ENCODE measurements around the gene LILRA5. TPM values are rescaled to one million over a fixed set of nuclear protein-coding genes. Genes with fewer than 3 reads are reported as not detected.

LILRA5 gene
- total RNA-seq, 1 experiment from 2014 or later, result not detected

DNA sequence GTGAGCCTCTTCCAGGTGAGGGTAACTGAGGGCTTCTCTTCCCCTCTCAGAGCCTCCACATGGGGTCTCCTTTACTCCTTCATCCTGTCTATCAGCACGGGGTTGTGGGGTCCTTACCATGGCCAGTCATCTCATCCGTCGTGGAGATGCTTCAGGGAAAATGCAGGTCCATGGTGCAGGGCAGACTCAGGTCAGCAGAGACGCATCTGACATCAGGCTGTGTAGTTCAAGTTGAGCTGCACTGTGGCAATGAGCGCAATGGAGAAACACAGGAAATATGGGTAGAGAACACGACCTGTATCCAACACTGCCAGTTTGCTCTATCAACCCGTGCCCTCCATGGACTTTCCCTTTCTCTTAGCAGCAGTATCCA is 13.9 kb downstream of the LILRA5 start:
- TF ChIP-seq, protein P1, sequence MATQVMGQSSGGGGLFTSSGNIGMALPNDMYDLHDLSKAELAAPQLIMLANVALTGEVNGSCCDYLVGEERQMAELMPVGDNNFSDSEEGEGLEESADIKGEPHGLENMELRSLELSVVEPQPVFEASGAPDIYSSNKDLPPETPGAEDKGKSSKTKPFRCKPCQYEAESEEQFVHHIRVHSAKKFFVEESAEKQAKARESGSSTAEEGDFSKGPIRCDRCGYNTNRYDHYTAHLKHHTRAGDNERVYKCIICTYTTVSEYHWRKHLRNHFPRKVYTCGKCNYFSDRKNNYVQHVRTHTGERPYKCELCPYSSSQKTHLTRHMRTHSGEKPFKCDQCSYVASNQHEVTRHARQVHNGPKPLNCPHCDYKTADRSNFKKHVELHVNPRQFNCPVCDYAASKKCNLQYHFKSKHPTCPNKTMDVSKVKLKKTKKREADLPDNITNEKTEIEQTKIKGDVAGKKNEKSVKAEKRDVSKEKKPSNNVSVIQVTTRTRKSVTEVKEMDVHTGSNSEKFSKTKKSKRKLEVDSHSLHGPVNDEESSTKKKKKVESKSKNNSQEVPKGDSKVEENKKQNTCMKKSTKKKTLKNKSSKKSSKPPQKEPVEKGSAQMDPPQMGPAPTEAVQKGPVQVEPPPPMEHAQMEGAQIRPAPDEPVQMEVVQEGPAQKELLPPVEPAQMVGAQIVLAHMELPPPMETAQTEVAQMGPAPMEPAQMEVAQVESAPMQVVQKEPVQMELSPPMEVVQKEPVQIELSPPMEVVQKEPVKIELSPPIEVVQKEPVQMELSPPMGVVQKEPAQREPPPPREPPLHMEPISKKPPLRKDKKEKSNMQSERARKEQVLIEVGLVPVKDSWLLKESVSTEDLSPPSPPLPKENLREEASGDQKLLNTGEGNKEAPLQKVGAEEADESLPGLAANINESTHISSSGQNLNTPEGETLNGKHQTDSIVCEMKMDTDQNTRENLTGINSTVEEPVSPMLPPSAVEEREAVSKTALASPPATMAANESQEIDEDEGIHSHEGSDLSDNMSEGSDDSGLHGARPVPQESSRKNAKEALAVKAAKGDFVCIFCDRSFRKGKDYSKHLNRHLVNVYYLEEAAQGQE (IDR thresholded peaks at IDR 0.05; ENCODE audit: low read depth), result no peak
- TF ChIP-seq POLR2A (IDR thresholded peaks at IDR 0.05; ENCODE audit: borderline replicate concordance, extremely low read depth, insufficient read depth, insufficient read length), result no peak
- TF ChIP-seq CTCF (IDR thresholded peaks at IDR 0.05 in 2 of 3, conservative IDR thresholded peaks at IDR 0.05 in 1 of 3; ENCODE audit: borderline replicate concordance in 1 of 3, insufficient read depth in 1 of 3, low read depth in 2 of 3, low read length in 2 of 3), result no peak
- H3K27me3 ChIP-seq (ENCODE audit: insufficient read depth, low read length), result peaks cover 42% of the 10 kb centered on the region
- DNase-seq (ENCODE audit: low read depth, low spot score) (no peak), ATAC-seq (no peak)
- no peak overlapping the region for H3K4me3 ChIP-seq (replicated peaks in 1 of 2; ENCODE audit: low read depth in 1 of 2, low read length in 2 of 2)
- BruUV-seq (replicated peaks), result no TSS peak
- H3K4me2 ChIP-seq (ENCODE audit: low read length), result no peak overlapping the region
- POLR2A ChIA-PET, result no interaction called here
- no peaks in the 10 kb centered on the region for H3K79me2 ChIP-seq (ENCODE audit: insufficient read depth, low read length)
- intact Hi-C loops (cut with micrococcal nuclease), result loop anchor here (5.0 kb wide), 1 partner anchor 333 kb away; the partner anchor contains the start of gene LILRB1
- no peaks in the 10 kb centered on the region; a peak in 1 of 4 replicates for H3K9me3 ChIP-seq (ENCODE audit: control insufficient read depth in 1 of 2, insufficient read depth in 1 of 2, low read depth in 1 of 2, low read length in 2 of 2)
- no peak overlapping the region for H3K27ac ChIP-seq (ENCODE audit: low read depth, low read length)
- RAD21 ChIA-PET (ENCODE audit: low non-redundant PET in 1 of 2, low total read pairs in 2 of 2, uncharacterized antibody in 2 of 2, unreplicated experiment in 2 of 2), result no interaction called here
- H4K20me1 ChIP-seq (ENCODE audit: insufficient read depth), result no peaks in the 10 kb centered on the region
- H3K9me2 ChIP-seq (ENCODE audit: insufficient read depth), result no peaks in the 10 kb centered on the region
- no peaks in the 10 kb centered on the region for H3K36me3 ChIP-seq (ENCODE audit: control insufficient read depth in 1 of 2, insufficient read depth in 2 of 2, low read length in 2 of 2)
- no peaks in the 10 kb centered on the region for H3K4me1 ChIP-seq (ENCODE audit: control insufficient read depth in 1 of 2, insufficient read depth in 2 of 2, low read length in 2 of 2)
- H2AFZ ChIP-seq (ENCODE audit: low read depth, low read length, poor library complexity, severe bottlenecking), result no peak overlapping the region
- CTCF ChIA-PET, result interaction anchor here (0.8 kb wide), 1 partner anchor 33 kb away, joined by 3 read pairs; no protein-coding TSS in a partner anchor
- no peak overlapping the region for H3K9ac ChIP-seq (ENCODE audit: low read length)
